Measurements from ENCODE around the gene NR3C1.

Gene NR3C1

DNA sequence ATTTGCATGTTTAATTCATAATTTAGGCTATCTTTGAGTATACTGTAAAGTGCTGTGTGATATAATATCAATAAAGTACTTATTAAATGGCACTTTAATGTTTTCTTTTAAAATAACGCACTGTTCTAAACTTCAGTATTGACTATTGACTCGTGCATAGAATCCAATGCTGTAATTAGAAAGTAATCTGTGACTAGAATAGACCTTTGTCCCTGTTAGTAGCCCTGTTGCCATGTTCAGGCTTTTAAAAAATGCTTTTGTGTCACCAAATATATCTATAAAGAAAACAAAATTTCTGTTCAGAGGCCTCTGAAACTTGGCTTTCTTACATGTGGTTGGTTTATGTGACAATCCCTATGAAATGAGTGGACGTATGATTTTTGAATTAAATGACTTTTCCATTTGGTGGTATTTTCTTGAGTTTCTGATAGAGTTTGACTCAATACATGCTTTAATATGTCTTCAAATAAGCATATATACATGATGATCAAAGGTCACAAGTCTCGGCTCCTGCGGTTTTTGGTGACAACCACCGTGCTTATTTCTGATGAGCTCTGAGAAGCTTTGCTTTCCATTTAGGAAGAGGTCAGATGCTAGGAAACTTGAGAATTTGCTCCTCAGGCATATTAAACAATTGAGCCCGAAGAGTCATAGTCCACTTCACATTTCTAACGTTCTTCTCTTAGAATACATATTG, 174.7 kb downstream of the NR3C1 start:
- peak; percentile 25 for DNase-seq

Data from activated CD4-positive, alpha-beta T cell treated with anti-CD3 and anti-CD28 coated beads, Interleukin-2, Interleukin-6, amounts not matched to agents 100 ng/mL and 50 ng/mL, durations not matched to agents 16 hours and 8 hours (primary cell).